ENCODE results near the gene KLHL41.

DNA sequence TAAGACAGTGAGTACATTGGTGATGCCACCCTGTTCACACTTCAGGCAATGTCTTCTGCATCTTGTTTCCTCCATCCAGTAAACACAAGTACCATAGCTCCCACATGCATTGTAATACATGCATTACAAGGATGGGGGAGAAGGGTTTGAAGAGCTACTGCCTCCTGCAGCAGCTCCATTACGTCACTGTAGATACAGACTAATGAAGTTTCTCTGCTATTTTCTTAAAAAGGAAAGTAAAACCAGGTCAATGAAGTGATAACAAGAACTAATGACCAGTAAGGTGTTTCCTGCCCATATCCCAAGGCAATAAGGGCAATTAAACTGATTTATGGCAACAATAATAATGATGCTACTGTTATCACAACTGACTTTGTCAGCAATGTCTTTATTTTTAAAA, 48.4 kb upstream of the KLHL41 start:
- TF ChIP-seq, protein P1, sequence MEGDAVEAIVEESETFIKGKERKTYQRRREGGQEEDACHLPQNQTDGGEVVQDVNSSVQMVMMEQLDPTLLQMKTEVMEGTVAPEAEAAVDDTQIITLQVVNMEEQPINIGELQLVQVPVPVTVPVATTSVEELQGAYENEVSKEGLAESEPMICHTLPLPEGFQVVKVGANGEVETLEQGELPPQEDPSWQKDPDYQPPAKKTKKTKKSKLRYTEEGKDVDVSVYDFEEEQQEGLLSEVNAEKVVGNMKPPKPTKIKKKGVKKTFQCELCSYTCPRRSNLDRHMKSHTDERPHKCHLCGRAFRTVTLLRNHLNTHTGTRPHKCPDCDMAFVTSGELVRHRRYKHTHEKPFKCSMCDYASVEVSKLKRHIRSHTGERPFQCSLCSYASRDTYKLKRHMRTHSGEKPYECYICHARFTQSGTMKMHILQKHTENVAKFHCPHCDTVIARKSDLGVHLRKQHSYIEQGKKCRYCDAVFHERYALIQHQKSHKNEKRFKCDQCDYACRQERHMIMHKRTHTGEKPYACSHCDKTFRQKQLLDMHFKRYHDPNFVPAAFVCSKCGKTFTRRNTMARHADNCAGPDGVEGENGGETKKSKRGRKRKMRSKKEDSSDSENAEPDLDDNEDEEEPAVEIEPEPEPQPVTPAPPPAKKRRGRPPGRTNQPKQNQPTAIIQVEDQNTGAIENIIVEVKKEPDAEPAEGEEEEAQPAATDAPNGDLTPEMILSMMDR (IDR thresholded peaks at IDR 0.05): no peak
- no peak for TF ChIP-seq POLR2A (IDR thresholded peaks at IDR 0.05)
